Right ventricle myocardium superior (tissue), 1 donor: Measurements from ENCODE around the gene AMBRA1. TPM values are rescaled to one million over a fixed set of nuclear protein-coding genes. Genes with fewer than 3 reads are reported as not detected.

ENCODE experiments used
- ATAC-seq: fragments of 200-7000 bp; cut with Tn5 transposase; one replicate; pipeline ENCODE4 v1.9.1; 2020; ENCODE audit warnings: mild to moderate bottlenecking; ENCODE audit not compliant: poor library complexity
- DNase-seq: peaks from one replicate; pipeline ENCODE4 v3.0.0-alpha.2; 2020
- intact Hi-C: fragments of 100-400 bp; cut with DNase I; formaldehyde crosslinking; loops from one replicate; pipeline ENCODE4 v1.11.2; 2022
- total RNA-seq: library from RNA; stranded (reverse); fragmentation: NEBNext Ultra II Directional; extraction: Animal tissue kit (Norgen Biotek cat#: 25700); gene quantifications from one replicate; pipeline ENCODE4 v1.2.1, GENCODE V29; 2021
- donor health status: DM: no; HTN: yes; CAD: no; lungs with severe emphysema.

The AMBRA1 gene
- total RNA-seq, 1 donor from 2014 or later: 12.3 TPM

GRCh38 chr11:46435679-46436078 is 158.1 kb downstream of the AMBRA1 start:
- ATAC-seq (peak; percentile 45), DNase-seq (no peak)
- intact Hi-C loops: no loop called here

DNA sequence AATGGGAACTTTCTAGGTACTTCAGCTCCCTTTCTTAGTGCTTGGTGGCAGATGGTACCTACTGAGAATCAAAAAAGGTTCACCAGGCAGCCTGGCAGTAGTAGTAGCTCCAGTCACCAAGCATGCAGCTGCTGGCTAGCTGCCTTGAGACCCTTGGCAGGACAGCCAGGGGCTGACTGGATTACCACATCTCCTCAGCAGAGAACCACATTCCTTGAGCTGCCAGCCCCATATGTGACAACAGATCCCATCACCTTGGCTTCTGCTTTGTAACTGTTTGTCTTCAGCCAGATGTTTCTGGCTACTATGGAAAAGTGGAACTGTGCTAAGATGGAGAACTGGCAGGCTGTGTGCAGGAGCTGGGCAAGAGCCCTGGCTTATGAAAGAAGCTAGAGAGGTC is 162.6 kb downstream of the AMBRA1 start:
- ATAC-seq: peak; percentile 12
- intact Hi-C loops: no loop called here
- DNase-seq: no peak

- intact Hi-C loops: no loop called here
- DNase-seq (no peak), ATAC-seq (no peak)
Measured at GRCh38 chr11:46429717-46430116, 164.1 kb downstream of the AMBRA1 start.

DNA sequence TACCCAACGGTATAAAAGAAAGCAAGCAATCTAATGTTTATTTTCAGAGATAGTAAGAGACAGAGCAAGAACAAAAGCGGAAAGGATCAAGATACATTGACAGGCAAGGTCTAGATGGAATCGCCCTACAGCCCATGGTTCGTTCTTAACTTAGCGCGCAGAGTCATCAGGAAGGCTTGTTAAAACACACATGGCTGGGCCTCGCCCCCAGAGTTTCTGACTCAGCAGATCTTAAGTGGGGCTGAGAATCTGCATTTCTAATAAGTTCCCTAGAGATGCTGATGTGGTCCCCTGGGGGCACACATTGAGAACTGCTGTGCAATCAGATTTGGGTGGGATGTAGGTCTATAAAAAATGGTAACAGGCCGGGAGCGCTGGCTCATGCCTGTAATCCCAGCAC is 166.5 kb downstream of the AMBRA1 start:
- ATAC-seq: no peak
- intact Hi-C loops: no loop called here
- no peak for DNase-seq

GRCh38 chr11:46426233-46426991 is 167.4 kb downstream of the AMBRA1 start:
- DNase-seq (no peak), ATAC-seq (no peak)
- intact Hi-C loops: no loop called here

DNA sequence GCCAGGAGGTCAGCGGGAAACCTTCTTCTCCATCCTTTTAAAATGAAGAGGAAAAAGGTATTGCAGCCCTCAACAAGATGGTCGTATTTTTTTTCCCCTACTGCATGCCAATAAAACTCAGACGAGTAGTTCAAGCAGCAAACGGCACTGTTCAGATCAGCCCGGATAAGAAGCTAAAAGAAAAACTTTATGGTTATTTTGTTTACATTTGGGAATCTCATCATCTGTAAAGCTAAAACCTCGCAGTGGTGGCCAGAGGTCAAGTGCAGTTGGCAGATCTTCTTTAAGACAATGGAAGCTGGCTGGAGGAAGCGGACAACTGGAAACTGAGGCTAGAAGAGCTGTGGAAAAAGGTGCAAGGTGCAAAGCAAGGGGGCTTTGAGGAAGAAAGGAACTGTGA is 171.2 kb downstream of the AMBRA1 start:
- intact Hi-C loops: no loop called here
- ATAC-seq: no peak
- DNase-seq: no peak

DNA sequence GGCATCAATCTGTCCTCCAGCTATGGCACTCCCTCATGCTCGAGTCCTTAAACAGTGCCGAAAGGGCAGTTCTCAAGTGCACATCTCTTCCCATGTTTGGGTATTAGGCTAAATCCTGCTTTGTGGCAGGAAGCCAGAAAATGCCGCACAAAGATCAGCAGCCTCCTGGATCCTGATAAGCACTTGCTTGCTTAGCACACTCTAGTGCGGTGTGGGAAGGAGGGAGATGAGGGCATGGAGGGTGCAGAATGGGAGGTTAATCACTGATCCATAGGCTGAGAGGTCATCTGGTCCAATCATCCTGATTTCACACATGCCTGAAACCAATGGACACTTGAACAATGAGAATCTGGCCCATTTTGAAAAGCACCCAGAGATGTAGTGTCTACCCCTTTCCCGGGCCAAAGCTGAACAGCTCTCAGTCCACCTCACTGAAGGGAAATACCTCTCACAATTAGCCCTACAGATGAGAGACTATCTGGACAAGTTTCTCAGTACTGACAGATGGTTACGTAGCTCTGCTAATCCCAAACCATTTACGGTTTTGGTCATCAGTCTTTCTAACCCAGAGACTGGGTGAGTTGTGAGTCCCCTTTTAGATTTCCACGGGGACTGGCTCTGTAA is 172.5 kb downstream of the AMBRA1 start:
- DNase-seq: no peak
- ATAC-seq: peak; percentile 36
- intact Hi-C loops: no loop called here

DNA sequence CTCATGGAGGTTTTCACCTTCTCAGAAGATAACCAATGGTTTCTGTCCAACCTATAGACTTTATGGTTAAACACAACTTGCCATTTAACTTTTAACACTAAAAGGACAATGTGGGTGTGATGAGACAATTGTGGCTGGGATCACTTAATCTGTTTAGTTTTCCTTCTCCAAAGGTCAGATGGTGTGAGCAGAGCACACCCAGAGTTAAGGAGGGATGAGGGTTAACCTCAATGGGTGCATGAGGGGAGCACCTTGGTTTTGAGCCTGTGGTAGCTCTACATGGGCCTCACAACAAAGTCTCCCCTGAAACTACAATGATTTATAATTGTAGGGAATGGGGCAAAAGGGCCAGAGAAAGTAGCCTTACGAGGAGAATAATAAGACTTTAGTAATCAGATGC is 173.3 kb downstream of the AMBRA1 start:
- no peak for DNase-seq
- intact Hi-C loops: no loop called here
- no peak for ATAC-seq

DNA sequence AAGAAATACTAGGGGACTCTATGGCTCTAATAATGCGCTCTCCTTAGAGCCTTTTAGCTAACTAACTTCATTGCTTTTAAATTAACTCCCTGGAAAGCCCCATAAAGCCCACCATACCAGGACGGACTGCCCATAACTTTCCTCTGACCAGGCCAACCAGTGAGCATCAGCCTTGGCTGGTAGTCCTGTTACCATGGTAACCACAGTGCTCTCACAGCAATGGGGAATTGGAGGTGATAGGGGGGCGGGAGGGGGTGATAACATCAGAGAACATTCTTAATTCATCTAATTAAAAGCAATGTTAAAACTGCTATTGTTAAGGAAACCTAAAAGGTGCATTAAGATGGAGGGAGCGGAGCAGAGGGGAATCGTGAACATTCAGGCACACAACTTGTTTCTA is 175.1 kb downstream of the AMBRA1 start:
- DNase-seq (no peak), ATAC-seq (no peak)
- intact Hi-C loops: loop anchor here (10.0 kb wide), 1 partner anchor 56 kb away; no protein-coding TSS in a partner anchor

GRCh38 chr11:46417711-46418110 is 176.1 kb downstream of the AMBRA1 start:
- intact Hi-C loops: loop anchor here (10.0 kb wide), 1 partner anchor 57 kb away; no protein-coding TSS in a partner anchor
- ATAC-seq: no peak
- no peak for DNase-seq

- intact Hi-C loops: loop anchor here (10.0 kb wide), 1 partner anchor 60 kb away; no protein-coding TSS in a partner anchor
- no peak for ATAC-seq
Measured at GRCh38 chr11:46414879-46415278, 178.9 kb downstream of the AMBRA1 start.

GRCh38 chr11:46414466-46414796 is 179.4 kb downstream of the AMBRA1 start:
- no peak for DNase-seq
- intact Hi-C loops: loop anchor here (10.0 kb wide), 1 partner anchor 60 kb away; no protein-coding TSS in a partner anchor
- ATAC-seq: no peak

More at GRCh38 chr11:46414879-46415278, 178.9 kb downstream of the AMBRA1 start:
- no peak for DNase-seq

- intact Hi-C loops: loop anchor here (10.0 kb wide), 1 partner anchor 61 kb away; no protein-coding TSS in a partner anchor
- ATAC-seq (no peak), DNase-seq (no peak)
Measured at GRCh38 chr11:46413760-46414465, 179.9 kb downstream of the AMBRA1 start.

DNA sequence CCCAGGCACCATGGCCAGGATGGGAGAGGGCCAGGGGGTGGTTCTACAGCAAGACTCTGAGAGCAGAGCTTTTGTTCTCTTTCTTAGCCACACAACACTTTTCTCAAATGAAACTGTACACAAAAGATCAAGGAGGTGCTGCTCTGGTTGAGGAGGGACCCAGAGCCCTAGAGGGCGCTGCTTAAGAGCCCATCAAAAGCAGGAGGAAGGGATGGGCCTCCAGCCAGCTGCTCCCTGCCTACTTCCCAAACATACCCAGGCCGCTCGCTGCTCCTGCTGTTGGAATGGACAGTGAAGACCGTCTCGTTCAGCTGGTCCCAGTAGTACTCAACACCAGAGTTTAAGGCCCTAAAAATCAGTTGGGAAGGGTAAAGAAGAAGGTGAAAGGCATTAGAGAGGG is 183.8 kb downstream of the AMBRA1 start:
- intact Hi-C loops: loop anchor here (10.0 kb wide), 1 partner anchor 65 kb away; no protein-coding TSS in a partner anchor
- DNase-seq: no peak
- no peak for ATAC-seq

DNA sequence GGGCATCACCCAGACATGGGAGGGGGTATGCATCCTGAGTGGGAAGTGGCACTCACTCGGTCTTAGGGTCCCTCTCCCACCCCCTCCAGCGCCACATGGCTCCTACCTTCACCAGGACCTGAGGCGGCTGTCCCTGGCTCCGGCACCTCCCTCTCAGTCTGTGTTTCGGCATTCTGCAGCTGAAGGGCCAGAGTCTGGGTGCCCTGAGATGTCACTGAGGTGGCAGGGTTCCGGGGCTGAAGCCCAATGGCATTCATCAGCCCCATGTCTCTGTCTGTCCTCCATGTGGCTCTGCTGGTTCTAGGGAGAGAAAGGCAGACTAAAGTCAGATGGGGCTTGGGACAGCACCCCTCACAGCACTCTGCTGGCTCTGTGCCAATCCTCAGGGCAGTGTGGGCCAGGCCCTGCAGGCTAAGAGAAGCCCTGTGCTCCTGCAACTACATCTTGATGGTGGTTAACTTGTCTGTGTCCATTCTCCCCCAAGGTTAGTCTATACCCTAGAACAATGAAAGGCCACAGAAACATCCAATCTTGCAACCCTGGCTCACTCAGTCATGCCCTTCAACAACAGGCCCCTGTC is 185.3 kb downstream of the AMBRA1 start:
- no peak for ATAC-seq
- DNase-seq: no peak
- intact Hi-C loops: no loop called here

GRCh38 chr11:46407635-46408034 is 186.2 kb downstream of the AMBRA1 start:
- ATAC-seq: no peak
- intact Hi-C loops: no loop called here
- no peak for DNase-seq

DNA sequence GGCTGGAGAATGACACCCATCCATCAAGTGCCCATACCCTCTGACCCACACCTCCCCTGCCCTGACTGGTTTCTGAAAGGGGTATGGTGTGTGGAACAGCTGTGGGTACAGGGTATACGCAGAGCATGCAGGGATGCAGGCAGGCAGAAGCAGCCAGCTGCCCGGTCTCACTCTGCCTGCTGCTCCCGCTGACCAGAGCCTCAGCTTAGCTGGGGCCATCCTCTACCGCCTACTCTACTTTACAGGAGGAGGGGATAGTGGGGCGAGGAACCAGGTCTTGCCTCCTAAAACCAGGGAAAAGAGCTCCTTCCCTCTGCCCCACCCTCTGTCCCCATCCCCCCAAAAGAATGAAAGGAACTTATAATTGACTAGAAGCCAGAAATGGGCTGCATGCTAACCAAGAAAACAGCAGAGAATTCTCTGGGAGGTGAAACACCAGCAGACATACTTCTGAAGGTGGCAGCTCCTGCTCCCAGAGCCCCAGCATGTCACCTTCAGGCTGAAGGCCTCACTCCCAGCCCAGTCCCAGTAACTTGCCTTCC is 189.3 kb downstream of the AMBRA1 start:
- intact Hi-C loops: no loop called here
- ATAC-seq (no peak), DNase-seq (no peak)

DNA sequence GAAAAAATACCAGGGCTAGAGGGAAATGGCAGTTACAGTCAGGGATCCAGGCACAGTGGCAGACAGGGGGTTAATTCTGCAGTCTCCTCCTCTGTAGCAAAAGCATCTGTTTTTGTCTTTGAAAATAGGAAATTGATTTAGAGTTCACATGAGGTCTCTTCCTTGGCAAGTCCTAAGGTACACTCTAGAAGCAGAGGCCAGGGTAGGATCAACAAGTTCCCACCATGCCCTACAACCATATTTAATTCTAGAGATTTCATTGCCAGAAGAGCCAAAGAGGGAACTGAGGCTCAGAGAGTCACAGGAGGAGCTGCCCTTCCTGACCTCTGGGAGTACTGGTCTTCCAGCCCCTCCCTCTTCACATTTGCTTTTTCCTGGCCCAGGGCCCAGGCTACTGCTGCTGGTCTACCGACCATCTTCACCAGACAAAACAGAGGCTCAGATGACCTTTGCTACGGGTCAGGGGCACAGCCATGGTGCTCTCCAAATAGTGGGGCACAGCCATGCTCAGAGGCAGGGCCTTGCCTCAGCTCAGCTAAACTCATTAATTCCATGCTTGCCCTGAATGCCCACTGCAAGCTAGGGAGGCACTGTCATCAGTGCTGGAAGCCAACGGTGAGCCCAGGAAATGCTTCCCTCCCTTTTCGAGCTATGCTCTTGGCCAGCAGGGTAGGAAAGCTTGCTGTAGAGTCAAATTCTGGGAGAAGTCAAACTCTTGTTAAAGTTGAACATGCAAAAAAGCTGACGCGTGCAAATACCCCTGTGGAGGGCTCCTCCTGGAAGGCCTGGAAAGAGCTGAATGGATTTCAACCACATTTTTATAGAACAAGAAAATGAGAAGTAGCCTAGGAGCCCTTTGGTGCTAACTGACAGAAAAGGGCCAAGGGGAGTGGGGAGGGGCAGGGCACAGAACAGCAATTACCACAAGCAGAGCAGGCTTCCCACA is 190.6 kb downstream of the AMBRA1 start:
- intact Hi-C loops: no loop called here
- DNase-seq (no peak), ATAC-seq (peak; percentile 54)
